GM19467 (cell line): ENCODE data around the gene SVIL.
"Not testable (repeated sequence)": the region's sequence is repeated elsewhere in the genome, so short reads cannot be mapped to it uniquely, and the experiment has no call there.

Experiments
- ATAC-seq: cut with Tn5 transposase; IDR thresholded peaks from one replicate; pipeline ENCODE4 v1.9.1; 2021; ENCODE audit warnings: mild to moderate bottlenecking, moderate library complexity; ENCODE audit not compliant: unreplicated experiment

The SVIL gene

DNA sequence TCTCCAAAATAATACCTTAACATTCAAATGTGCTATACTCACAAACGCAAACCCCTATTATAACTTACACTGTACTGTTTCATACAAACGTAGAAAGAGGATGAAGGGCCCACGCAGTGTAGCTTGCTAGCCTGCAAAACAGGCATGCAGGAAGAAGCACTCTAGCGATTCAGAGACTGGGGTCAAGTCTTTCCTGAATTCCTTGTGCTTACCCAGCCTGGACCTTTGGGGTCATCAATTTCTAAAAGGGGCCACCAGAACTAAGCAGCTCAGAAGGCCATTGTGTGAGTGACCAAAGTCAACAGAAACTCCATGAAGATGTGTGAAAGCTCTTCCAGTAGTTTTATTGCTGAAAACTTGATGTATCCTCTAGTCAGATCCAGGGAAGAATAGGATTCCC, 111.9 kb downstream of the SVIL start:
- ATAC-seq: no peak

DNA sequence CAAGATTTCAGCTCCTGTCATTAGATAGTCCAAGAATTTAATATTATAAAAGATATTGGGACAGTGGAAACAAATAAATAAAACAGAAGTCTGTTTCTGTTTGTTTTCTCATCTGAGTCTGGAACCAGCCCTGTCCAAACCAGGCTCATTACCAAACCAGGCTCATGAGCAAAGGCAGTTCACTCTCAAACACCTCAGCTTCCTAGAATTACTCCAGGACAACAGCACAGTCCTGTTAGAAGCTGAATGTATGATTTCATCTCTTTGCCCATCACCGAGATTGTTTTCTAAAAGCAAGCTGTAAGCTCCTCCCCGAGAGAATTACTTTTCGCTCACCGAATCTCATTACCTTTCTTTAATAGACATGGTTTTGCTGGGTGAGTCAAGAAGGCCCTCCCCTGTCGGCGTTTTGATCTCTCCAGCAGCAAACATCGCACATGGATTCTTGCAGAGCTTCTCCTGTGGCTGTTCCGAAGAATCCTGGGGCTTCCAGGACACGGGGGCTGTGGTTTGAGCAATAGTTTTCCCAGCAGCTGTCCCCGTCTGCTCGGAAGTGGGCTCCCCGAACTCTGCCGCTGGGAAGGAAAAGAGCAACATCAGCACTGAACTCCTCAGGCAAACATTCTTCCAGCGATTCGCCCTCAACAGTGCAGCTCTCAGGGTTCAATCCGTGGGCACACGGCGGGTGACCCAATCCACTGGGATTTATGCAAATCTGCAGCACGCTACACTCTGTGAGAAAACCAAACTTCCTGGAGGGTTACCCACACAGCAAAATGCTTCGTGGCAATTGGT, 112.5 kb downstream of the SVIL start:
- no peak for ATAC-seq

DNA sequence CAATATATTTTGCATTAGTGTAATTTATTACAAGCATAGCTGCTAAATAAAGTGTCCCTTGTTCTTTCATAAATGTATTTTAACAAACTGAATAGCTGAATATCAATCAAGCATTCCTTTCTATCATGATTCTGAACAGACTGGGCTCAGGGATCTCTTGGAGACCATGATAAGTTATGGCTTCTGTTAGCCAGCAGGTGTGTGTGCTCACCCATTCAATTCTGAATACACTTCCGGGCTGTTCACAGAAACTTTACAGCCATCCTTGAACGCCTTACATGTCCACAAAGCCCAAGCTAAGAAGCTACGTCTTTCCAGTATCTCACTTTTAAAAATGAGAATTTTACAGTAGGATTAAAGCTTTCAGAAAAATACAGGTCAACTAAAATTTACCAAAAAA, 115.1 kb downstream of the SVIL start:
- ATAC-seq: no peak

DNA sequence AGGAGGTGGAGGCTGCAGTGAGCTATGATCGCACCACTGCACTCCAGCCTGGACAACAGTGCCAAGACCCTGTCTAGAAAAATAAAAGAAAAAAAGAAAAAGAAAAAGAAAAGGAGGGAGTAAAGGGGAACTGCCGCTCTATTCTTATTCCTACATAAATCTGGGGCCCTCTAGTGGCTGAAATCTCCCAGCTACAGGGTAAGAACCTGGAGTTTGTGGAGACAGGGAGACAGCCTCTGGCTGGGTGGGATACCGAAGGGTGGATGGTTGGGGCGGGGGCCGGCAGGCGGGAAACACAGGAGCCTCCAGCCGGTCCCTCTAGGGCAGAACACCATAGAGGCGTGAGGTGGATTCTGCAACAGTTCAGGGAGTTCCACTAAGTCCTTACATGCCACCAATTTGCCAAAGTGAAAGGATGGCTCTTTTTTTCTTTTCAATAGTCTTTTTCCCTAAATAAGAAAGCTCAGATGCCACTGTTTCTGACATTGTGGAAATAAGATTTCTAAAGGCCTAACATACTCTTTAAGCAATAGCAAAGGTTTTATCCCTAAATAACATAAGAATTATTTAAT, 117.3 kb downstream of the SVIL start:
- no peak for ATAC-seq

DNA sequence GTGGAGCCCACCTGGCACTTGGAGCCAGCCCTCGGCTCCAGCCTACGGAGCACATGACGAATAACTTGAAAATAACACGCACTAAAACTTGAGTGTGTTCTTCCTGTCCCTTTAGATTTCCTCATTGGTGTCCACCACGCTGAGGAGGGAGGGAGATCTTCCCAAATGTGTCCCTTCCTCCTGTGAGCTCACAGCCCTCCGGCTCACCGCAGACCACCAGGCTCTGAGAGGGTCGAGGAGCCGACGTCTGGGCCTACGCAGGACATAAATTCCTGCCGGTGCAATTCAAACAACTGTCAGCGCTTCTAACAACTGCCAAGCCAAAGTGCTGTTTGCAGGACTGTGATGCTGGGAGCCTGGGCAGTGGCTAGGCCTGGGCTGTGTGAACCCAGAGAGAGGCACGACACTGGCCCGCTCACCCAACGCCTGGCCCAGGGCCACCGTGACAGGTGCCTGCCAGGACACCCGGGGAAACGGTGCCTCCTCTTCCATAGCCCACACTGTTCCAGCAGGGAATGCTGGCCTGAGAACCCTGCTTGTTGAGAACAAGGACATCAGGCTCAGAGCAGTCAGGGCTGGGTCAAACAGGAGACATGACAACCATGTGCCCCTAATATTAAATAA, 118.3 kb downstream of the SVIL start:
- ATAC-seq: not testable (repeated sequence)

DNA sequence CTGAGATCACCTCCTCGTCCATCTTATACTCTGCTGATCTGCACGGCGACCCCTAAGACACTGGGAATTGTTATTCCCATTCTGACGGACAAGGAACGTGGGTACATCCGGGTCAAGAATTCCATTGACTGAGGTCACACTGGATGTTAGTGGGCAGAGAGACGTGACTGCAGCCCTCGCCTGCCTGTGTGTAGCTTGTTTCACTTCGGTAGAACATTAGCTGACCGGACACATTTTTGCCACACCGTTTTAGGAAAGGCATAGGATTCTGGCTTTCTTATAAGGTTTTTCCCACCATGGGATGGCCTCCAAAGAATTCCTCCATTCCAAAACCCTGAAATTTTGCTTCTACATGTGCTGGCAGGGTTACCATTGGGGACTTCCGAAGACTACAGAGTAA, 118.9 kb downstream of the SVIL start:
- ATAC-seq: not testable (repeated sequence)

DNA sequence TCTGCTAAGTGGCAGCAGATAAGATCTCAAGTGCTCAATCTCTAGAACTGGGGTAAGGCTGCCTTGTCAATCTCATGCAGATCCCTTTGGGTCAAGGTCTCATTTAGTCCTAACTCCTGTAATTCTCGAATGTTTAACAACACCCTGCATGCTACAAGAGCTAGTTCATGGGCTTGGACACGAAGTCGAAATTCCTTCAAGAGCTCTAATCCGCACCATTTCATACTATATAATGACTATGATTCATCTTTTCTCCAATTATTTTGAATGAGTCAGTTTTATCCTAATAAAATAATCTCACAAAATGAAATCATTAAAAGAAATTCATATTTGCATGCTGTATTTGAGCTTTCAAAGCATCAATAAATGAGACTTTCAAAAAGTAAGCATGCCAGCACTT, 119.7 kb downstream of the SVIL start:
- ATAC-seq: not testable (repeated sequence)

DNA sequence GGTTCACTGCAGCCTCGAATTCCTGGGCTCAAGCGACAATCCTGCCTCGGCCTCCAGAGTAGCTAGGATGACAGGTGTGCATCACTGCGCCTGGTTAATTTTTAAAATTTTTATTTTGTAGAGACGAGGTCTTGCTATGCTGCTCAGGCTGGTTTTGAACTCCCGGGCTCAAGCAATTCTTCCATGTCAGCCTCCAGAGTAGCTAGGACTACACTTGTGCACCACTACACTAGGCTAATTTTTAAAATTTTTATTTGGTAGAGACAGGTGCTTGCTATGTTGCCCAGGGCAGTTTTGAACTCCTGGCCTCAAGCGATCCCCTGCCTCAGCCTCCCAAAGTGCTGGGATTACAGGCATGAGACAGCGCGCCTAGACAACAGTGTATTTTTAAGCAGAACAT, 120.5 kb downstream of the SVIL start:
- ATAC-seq: no peak

DNA sequence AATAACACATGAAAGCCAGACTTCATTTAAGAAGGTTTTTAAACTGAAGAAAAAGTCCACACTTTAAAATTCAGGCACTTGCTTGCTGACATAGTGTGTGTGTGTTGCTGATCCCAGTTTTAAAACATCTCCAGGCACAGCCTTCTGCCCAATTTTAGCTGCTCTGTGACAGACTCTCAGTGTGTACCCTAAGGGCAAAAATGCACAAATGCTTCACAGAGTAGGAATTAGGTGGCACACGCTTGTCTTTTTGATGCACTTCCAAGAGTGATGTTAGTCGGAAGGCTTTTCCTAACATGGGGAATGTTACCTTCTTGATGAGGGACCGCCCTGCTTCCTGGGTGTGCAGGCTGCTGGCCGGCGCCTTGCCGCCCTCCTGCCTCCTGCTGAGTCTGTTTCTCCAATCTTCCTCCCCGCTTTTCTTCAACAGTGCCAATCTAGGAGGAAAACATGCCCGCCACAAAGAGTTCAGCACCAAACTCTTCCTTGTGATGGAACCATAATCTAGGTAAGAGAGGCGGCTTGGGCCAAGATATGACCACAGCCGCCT, 122.3 kb downstream of the SVIL start:
- no peak for ATAC-seq

DNA sequence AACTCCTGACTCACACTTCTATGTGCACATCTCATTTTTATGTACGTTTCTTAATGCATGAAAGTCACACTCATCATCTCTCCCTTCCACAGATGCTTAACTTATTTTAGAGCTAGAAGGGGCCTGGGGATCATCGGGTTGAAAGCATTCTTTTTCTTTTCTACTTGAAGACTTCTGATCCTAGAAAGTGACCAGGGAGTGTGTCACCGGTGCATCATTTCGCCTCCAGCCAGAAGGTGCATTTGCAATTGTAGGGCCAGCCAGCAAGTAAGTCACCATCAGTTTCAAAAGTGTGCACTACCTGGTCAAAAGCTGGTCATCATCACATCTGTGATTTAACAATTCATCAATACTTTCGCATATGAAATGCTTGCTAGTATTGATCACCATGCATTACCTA, 123.0 kb downstream of the SVIL start:
- not testable (repeated sequence) for ATAC-seq

DNA sequence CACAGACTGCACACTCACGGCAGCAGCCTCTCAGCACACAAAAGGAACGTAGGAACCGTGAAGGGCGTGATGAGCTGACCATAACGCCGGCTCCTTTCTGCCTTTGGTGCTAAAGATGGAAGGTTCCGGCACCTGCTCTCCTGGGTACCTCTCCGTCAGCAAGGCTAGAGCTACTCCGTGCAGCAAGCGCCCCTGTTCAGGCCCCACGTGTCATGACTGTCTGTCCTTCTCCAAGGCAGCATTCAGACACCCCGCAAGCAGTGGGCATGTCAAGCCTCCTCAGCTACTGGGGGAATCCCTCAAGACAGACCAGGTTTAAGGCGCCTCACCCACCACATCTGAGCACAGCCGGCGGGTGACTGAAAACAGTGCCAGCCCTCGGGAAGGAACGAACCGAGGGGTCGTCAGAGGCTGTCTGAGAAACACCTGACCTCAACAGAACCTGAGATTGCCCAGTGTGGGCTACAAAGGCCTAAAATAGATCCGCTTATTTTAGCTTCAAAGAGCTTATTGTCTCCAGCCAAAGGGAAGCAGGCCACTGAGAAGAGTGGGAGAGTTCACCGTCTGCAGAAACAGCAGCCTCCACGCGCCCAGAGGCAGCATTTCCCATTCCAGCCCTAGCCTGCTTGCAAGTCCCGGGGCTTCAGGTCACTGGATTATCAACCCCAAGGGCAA, 124.2 kb downstream of the SVIL start:
- not testable (repeated sequence) for ATAC-seq

DNA sequence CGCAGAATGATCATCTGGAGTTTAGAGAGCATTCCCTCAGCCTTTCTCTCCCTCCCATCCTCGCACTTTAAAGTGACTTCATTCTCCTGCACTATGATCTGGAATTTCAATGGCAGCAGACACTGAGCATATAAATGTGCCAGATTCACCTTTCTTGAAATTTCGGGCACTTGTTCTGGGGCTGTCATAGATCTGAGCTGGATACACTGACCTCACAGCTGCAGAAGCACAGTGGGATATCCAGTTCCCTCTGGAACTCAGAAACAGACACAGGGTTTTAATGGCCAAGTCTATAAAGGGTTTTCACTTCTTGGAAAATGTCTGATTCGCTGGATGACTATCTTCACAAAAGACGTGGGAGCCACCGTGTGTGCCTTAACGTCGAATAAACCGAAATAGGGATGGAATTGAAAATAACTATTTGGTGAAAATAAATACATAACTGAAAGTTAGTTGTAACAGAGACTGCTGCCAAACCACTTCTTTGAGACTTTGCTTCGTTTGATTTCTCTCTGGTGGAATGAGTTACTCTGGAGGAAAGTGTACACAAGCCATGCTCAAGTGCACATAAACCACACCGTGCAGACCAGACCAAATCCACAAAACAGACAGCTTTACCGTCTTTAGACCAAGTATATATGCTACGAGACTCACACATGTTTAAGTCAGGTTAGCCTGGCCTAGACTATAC, 126.1 kb downstream of the SVIL start:
- no peak for ATAC-seq

DNA sequence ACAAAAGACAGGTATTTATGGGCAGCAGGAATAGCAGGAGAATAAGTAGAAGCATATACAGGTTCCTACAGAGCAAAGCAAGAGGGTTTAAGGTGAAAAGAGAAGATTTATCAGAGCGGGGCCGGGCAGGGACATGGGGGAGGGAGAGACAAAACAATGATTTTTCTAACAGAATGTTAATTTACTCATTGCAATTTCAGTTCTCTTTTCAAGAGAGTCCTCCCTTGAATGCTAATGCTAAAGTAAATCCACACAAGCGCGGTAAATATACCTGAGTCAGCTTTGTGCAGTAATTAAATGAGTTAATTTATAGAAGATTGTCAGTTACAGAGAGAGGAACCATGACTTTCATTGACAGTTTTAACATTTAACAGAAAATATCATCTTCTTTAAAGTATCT, 127.0 kb downstream of the SVIL start:
- not testable (repeated sequence) for ATAC-seq

DNA sequence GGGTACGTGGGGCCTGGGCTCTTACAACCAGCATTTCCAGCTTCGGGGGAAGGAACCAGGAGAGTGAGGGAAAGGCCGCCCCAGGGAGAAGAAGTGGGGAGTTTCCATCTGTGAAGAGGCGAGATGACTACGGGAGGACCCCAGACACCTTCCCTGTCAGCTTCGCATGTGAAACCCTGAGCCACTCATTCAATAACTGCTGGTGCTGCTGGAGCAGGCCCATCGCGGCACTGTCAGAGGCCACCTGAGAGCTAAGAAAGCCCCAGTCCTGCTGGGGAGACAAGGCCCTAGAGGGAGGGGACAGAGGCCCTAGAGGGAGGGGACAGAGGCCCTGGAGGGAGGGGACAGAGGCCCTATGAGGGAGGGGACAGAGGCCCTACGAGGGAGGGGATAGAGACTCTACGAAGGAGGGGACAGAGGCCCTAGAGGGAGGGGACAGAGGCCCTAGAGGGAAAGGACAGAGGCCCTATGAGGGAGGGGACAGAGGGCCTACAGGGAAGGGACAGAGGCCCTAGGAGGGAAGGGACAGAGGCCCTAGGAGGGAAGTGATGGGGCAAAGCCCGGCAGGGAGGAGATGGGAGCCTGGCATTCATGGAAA, 128.3 kb downstream of the SVIL start:
- not testable (repeated sequence) for ATAC-seq

DNA sequence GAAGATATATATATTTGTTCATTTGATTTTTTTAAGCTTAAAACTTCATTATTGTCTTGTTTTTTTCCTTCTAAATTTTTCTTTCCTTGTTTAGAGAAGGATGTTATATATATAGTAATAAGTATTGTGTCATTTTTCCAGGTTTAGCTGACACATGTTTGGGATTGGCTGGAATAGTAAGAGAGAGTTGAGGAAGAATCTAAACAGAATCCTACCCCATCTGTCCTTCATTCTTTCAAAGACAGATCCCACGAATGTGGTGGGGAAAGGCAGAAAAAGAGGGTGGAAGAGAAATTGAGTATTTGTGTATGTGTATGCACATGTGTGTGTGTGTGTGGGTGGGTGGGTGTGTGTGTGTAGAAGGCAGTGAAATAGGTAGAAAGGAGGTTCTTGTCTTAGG, 132.4 kb downstream of the SVIL start:
- ATAC-seq: no peak

DNA sequence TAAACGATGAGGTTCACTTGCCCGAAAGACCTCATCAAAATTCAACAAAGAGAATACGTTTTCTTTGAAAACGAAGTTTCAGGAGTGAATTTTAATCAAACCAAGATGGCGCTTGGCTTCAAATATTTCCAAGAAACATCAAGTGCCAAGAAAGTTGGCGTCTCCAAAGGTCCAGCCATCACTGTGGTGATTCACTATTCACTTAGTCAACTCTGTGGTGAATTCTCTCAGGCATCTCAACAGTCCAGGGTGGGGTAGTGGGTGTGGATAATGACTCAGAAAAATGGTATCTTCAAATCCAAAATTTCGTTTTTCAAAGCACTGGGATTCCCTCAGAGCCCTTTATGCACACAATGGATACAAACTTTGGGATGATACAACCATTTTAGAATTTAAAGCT, 133.1 kb downstream of the SVIL start:
- ATAC-seq: no peak

DNA sequence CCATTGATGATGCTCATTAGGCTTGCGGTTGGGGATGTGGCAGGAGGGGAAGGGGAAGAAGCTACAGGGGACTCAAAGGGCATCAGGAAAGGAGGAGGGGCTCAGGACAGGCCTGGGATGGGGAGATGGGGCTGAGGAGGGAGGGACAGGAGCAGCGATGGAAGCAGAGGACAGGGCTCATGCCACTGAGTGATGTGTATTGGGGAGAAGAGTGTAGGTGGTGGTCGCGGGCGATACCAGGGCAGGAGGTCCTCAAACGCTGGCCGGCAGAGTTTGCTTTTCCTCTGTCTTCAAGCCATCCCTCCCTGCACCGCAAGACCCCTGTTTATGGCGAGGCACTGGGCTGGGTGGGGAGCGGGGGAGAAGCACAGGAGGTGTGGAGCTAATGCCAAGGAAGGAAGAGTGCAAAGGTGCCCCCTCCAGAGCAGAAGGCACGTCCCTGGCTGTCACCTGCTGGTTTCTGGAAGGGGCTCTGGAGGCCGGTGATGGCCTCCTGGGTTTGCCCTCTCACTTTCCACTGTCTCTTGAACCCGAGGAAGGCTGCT, 134.7 kb downstream of the SVIL start:
- no peak for ATAC-seq

DNA sequence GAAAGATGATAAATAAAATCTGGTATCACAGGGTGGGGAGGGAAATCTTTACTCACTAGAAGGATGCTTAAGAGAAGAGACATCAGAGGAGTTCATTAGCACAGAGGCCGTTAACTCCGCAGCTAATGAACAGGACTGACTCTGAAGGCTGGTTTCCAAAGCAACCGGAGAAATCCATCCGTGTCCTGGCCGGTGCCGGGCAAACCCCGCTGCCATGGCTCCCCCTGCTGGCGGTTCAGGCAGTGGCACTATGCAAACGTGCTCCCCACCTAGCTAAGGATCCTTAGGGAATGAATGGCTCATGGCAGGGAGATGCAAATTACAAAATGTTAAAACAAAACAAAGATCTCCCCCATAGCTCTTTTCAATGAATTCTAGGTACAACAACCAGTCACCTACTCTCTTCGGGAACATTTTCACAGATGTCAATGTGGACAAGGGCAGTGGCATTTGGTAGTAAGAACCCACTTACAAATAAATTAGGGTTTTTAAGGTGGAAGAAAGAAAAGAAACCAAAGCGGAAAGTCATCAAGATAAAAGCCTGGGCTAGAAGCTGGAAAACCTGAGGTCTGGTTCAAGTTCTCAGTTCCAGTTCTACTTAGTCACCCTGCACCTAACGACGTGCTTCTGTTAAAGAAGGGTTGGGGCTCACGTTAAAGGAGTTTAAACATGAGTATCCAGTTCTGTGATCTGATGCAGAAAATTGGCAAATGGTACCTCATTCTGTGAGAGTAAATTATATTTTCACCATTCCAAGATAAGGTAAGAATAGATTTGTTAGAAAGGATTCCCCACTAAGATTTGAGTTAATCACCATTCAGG, 138.2 kb downstream of the SVIL start:
- ATAC-seq: no peak

DNA sequence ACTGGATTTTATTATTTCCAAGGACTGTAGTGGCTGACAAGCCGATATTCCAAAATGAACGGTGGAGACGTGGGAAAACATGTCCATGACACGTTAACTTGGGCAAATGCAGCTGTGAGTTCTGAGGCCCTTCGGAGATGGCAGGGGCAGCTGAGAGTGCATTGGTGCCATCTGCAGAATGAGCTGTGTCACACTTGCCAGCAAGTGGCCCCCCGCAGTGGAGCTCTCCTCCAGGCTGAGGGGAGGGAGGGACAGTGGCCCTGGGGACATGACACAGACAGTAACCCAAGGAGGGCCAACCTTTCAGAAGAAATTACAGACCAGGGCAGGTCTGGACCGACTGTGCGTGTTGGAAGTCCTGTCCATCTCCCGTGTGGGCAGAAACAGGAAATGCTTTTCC, 139.4 kb downstream of the SVIL start:
- no peak for ATAC-seq
